HG03469 (cell line): ENCODE results near the gene DOC2A.

ENCODE experiments used
- ATAC-seq: cut with Tn5 transposase; IDR thresholded peaks from one replicate; pipeline ENCODE4 v1.9.1; 2021; ENCODE audit warnings: mild to moderate bottlenecking, moderate library complexity, moderate number of reproducible peaks; ENCODE audit not compliant: unreplicated experiment

DOC2A gene

DNA sequence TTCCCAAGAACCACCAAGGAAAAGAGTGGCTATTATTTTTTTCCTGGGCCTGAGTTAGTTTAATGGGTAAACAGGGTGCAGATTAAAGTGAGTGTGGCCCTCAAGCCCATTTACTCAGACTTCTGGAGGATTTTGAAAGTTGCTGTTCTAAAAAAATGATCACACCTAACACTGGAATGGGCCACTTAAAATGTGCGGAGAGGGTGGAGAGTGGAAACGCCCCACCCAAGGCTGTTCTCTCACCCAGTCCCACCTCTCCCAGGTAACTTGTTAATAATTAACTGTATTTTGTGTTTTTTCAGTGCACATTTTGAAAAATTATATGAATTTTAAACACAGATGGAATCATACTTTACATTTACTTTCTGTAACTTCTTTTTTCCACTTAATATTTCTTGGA is 20.8 kb downstream of the DOC2A start:
- no peak for ATAC-seq

DNA sequence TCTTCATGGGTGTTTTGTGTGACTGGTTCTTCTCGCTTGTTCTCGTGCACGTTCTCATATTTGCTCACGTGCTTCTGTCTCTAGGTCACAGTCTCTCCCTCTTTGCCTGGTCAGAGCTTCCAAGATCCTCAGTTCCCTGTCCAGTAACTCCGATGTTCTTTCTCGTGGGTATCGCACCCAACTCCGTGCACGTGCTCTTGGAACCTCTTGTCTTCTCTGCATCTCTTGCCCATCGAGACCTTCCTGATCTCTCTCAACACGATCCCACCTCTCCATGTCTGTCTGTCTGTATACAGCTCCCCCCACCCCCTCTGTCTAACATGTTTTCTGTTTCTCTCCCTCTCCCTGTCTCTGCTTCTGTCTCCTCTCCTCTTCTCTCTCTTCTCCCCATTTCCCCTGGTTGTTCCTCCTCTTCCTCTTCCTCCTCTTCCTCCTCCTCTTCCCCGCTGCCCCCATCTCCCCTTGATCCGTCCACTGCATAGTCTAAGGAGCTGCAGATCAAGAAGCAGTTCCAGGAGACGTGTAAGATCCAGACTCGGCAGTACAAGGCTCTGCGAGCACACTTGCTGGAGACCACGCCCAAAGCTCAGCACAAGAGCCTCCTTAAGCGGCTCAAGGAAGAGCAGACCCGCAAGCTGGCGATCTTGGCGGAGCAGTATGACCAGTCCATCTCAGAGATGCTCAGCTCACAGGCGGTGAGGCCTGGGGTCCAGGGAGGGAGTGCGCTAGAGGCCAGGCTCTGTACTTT is 21.5 kb downstream of the DOC2A start:
- ATAC-seq = no peak

GRCh38 chr16:29988346-29989075 is 22.3 kb downstream of the DOC2A start:
- ATAC-seq = no peak

DNA sequence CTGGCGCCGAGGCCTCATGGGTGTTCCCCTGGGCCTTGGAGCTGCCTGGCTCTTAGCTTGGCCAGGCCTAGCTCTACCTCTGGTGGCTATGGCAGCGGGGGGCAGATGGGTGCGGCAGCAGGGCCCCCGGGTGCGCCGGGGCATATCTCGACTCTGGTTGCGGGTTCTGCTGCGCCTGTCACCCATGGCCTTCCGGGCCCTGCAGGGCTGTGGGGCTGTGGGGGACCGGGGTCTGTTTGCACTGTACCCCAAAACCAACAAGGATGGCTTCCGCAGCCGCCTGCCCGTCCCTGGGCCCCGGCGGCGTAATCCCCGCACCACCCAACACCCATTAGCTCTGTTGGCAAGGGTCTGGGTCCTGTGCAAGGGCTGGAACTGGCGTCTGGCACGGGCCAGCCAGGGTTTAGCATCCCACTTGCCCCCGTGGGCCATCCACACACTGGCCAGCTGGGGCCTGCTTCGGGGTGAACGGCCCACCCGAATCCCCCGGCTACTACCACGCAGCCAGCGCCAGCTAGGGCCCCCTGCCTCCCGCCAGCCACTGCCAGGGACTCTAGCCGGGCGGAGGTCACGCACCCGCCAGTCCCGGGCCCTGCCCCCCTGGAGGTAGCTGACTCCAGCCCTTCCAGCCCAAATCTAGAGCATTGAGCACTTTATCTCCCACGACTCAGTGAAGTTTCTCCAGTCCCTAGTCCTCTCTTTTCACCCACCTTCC is 23.3 kb downstream of the DOC2A start:
- no peak for ATAC-seq

- no peak for ATAC-seq
Observed at GRCh38 chr16:29986931-29987330, 23.9 kb downstream of the DOC2A start.

GRCh38 chr16:29986231-29986630 is 24.6 kb downstream of the DOC2A start:
- no peak for ATAC-seq

DNA sequence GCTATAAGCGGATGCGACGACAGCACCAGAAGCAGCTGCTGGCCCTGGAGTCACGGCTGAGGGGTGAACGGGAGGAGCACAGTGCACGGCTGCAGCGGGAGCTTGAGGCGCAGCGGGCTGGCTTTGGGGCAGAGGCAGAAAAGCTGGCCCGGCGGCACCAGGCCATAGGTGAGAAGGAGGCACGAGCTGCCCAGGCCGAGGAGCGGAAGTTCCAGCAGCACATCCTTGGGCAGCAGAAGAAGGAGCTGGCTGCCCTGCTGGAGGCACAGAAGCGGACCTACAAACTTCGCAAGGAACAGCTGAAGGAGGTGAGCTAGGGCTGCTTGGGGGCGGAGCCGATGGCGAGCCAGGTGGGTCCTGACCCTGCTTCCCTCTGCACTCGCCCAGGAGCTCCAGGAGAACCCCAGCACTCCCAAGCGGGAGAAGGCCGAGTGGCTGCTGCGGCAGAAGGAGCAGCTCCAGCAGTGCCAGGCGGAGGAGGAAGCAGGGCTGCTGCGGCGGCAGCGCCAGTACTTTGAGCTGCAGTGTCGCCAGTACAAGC is 25.5 kb downstream of the DOC2A start:
- no peak for ATAC-seq

- no peak for ATAC-seq
Observed at GRCh38 chr16:29984764-29985147, 26.1 kb downstream of the DOC2A start.

DNA sequence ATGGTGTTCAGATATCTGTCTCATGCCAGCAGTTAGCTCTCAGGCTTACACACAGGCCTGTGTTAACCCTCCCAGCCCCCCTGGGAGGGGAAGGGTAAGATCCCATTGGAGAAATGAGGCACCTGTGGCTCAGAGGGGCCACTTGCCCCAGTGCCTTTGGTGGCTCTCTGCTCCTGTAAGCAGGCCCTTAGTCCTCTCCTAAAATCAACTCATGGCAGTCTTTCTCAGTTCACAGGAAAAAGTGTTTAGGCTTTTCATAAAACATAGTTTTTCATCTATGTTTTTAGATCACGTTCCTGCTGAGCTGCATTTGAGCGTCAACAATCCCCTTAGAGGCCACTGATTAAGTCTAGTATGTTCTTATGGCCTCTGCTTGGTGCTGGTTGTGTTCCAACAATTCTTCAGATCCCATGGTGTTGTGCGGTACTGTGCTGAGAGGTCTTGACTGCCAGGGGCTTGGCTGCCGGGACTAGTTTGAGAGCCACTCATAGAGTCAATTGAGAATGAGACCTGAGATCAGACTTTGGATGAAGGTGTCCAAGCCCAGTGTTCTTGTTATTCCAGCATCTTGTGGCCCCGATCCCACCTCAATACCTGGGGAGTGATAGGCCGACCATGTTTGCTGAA is 26.6 kb downstream of the DOC2A start:
- ATAC-seq = no peak

GRCh38 chr16:29983420-29984136 is 27.2 kb downstream of the DOC2A start:
- no peak for ATAC-seq

- no peak for ATAC-seq
Observed at GRCh38 chr16:29982560-29983419, 28.0 kb downstream of the DOC2A start.

DNA sequence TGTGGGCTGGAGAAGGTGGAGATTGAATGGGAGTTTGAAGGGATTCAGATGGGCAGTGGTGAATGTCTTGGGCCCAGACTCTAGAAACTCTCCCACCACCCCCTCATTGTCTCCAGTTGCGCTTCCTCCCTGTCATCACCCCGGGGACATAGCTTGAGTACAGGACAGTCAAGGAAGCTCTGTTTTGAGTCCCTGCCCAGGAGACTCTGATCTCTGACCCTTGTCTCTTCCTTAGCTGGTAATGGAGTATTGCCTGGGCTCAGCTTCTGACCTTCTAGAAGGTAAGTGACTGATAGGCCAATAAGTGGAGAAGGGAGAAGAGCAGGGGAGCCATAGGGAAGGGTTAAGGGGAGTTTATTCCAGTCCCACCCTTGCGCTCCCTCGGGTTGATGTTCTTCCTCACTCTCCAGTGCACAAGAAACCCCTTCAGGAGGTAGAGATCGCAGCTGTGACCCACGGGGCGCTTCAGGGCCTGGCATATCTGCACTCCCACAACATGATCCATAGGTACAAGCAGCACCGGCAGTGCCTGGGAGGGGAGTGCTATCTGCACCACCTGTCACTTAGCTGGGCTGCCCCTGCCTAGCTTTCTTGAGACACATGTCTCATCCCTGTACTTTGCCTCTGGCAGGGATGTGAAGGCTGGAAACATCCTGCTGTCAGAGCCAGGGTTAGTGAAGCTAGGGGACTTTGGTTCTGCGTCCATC is 32.1 kb downstream of the DOC2A start:
- no peak for ATAC-seq

DNA sequence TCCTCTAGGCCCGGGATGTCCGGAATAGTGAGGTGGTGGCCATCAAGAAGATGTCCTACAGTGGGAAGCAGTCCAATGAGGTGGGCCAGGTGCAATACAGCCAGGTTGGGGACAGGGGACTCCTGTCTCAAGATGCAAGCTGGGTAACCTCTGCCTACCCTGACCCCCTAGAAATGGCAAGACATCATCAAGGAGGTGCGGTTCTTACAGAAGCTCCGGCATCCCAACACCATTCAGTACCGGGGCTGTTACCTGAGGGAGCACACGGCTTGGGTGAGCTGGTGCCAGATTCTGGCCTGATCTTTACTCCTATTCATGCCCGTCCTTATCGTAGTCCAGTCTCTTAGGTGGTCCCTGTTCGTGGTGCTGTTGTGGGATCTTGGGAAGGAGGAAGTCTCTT is 32.7 kb downstream of the DOC2A start:
- no peak for ATAC-seq

GRCh38 chr16:29977063-29977825 is 33.6 kb downstream of the DOC2A start:
- ATAC-seq = no peak

DNA sequence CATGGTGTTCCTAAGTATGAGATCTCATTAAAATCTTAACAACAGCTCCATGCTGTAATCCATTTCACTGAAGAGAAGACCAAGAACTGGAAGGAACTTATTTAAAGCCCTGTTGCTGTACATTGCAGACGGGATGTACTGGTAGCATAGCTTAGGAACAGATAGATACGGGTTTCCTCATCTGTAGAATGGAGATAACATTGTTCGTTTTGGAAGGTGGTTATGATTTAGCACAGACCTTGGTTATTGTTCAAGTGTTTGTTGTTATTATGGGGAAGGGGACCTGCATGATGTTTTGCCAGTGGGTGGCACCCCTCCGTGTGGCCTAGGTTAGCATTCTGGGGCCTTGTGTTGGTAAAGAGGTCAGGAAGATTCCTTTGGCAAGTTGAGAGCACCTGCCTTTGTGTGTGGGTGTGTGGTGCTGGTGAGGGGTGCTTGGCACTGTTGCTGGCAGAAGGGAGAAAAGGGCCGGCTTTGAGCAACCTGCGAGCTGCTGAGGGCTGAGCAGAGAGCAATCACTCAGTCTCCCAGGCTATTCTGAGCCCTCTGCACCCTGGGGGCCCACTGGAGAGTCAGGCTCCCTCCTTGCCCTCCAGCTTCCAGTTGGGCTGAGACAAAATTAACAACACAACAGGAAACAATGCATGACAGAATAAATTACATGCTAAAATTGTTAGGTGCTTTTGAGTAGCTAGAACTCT is 34.9 kb downstream of the DOC2A start:
- ATAC-seq = no peak

DNA sequence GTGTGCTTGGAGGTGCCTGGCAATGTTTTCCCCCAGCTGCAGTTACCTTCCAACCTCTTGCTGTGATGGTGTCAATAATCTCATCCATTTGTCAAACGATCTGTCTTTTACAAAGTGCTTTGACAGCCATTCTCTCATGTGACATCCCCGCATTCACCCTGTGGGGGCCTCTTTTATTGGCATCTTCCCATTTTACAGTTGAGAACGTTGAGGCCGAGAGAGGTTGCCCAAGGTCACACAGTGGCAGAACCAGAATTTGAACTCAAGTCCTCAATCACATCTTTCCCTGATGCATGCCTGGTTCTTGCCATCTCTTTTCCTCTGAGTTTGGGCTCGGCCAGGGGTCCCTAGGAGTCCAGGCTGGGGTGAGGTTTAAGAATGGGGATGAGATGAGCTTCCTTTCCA is 35.7 kb downstream of the DOC2A start:
- no peak for ATAC-seq

- no peak for ATAC-seq
Observed at GRCh38 chr16:29974291-29975133, 36.3 kb downstream of the DOC2A start.
